Colonic mucosa (tissue), 4 donors: Measurements from ENCODE around the gene LIPG. TPM values are rescaled to one million over a fixed set of nuclear protein-coding genes. Genes with fewer than 3 reads are reported as not detected.

Source experiments
- DNase-seq: peaks from one replicate; pipeline ENCODE4 v3.0.0-alpha.2; 2020
- H3K27ac ChIP-seq: fragments of 200-600 bp; one replicate; pipeline ENCODE4 v1.8.0; 2021
- H3K27me3 ChIP-seq: fragments of 200-600 bp; one replicate; pipeline ENCODE4 v1.8.0; 2021
- H3K36me3 ChIP-seq: fragments of 200-600 bp; one replicate; pipeline ENCODE4 v1.8.0; 2021
- H3K4me1 ChIP-seq: fragments of 200-600 bp; one replicate; pipeline ENCODE4 v1.8.0; 2021; ENCODE audit warnings: mild to moderate bottlenecking
- H3K4me3 ChIP-seq: fragments of 200-600 bp; one replicate; pipeline ENCODE4 v1.8.0; 2021
- H3K9ac ChIP-seq, 2 donors: one replicate each; pipeline ENCODE4 v1.7.0; 2013; ENCODE audit warnings: control low read depth in 2 of 2, low read depth in 2 of 2, low read length in 2 of 2
- H3K9me3 ChIP-seq: fragments of 200-600 bp; one replicate; pipeline ENCODE4 v1.8.0; 2021
- CTCF ChIP-seq: fragments of 200-600 bp; IDR thresholded peaks from one replicate; pipeline ENCODE4 v1.8.0; 2022; ENCODE audit warnings: antibody characterized with exemption, mild to moderate bottlenecking
- intact Hi-C: fragments of 100-400 bp; cut with DNase I; formaldehyde crosslinking; loops from one replicate; pipeline ENCODE4 v1.14.1; 2022
- total RNA-seq, 2 donors: library from RNA; stranded (reverse); fragmentation: NEBNext Ultra II Directional in 1 of 2; extraction: Animal tissue kit (Norgen Biotek cat#: 25700) in 1 of 2; gene quantifications; one replicate each; pipeline ENCODE4 v1.2.1, GENCODE V29; 2021
- donor health status: healthy.
- donor health status: DM: no; HTN: no; CAD: no.
- donor health status: DM: no; HTN: no; CAD: no.

The LIPG gene
- total RNA-seq, 2 donors from 2014 or later = 25.5 to 32.1 TPM

- H3K4me1 ChIP-seq = no peaks in the 10 kb centered on the region
- TF ChIP-seq CTCF = no peak
- no peaks in the 10 kb centered on the region for H3K27me3 ChIP-seq
- no peak for DNase-seq
- H3K36me3 ChIP-seq = no peaks in the 10 kb centered on the region
- H3K9me3 ChIP-seq = no peaks in the 10 kb centered on the region
- no peak overlapping the region for H3K9ac ChIP-seq
- H3K4me3 ChIP-seq = no peak overlapping the region
- intact Hi-C loops = no loop called here
- H3K27ac ChIP-seq = no peak overlapping the region
These were observed 14.2 kb upstream of the LIPG start for GRCh38 chr18:49547701-49548100.

GRCh38 chr18:49548229-49548636 lies 13.6 kb upstream of the LIPG start:
- H3K4me1 ChIP-seq = no peaks in the 10 kb centered on the region
- intact Hi-C loops = no loop called here
- H3K36me3 ChIP-seq = no peaks in the 10 kb centered on the region
- H3K27ac ChIP-seq = no peak overlapping the region
- DNase-seq = no peak
- no peaks in the 10 kb centered on the region for H3K27me3 ChIP-seq
- no peak overlapping the region for H3K9ac ChIP-seq
- H3K9me3 ChIP-seq = no peaks in the 10 kb centered on the region
- H3K4me3 ChIP-seq = no peak overlapping the region
- TF ChIP-seq CTCF = no peak

DNA sequence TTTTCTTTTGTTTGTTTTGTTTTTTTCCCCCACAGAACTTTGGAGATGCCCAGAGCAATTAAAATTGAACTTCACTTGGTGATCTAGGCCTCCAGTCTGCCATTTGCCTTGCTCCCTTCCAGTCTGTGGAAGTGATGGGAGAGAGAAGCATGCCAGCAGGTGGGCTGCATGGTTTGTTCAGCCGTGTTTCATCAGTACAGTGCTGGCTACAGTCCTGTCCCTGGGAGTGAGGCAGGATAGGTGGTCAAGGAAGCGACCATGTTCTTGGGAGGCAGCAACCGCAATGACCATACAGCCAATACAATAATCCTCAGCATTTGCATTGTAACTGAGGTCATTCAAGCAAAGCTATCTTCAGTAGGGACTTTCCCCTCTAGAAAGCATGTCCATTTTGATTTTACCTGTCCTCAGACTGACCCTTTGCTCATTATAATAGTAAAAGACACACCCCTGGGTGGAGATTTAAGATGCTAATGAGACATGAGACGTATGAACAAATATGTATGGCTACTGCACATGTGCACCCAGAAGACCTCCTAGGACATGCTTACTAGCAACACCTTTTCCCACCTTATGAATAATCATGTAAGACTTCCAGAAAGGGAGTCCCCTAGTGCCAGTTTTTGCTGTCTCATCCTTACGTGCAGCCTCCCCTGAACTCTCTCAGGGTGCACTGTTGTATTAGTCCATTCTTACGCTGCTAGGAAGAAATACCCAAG lies 11.1 kb upstream of the LIPG start:
- no peak for TF ChIP-seq CTCF
- no peaks in the 10 kb centered on the region for H3K9me3 ChIP-seq
- no peak overlapping the region for H3K9ac ChIP-seq
- H3K27ac ChIP-seq = no peak overlapping the region
- H3K4me3 ChIP-seq = no peak overlapping the region
- no peaks in the 10 kb centered on the region for H3K27me3 ChIP-seq
- H3K4me1 ChIP-seq = no peaks in the 10 kb centered on the region
- no peaks in the 10 kb centered on the region for H3K36me3 ChIP-seq
- no peak for DNase-seq
- intact Hi-C loops = no loop called here

GRCh38 chr18:49553003-49553402 lies 8.9 kb upstream of the LIPG start:
- intact Hi-C loops = no loop called here
- no peak for TF ChIP-seq CTCF
- Histone ChIP-seq H3K4me3 (no peak overlapping the region), H3K4me1 (no peaks in the 10 kb centered on the region), H3K9ac (no peak overlapping the region), H3K27me3 (no peaks in the 10 kb centered on the region), H3K36me3 (no peaks in the 10 kb centered on the region), H3K9me3 (no peaks in the 10 kb centered on the region), H3K27ac (no peak overlapping the region)
- DNase-seq = no peak

DNA sequence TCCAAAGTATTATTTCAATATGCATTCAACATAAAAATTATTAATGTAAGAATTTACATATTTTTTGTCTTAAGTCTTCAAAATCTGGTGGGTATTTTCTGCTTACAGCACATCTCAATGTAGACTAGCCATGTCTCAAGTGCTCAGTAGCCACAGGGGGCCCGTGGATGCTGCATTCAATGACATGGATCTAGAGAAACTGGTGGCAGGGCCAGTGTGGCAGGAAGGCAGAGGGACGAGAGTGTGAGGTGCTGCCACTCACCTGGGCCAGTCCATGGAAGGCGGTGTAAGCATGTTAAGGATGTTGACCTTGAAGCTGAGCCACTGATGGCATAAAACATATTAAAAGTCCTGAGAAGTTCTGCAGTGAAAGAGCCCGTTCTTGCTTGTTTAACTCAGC lies 6.2 kb upstream of the LIPG start:
- H3K4me1 ChIP-seq = no peaks in the 10 kb centered on the region
- no peak for DNase-seq
- intact Hi-C loops = loop anchor here (5.0 kb wide), 2 partner anchors 212 to 227 kb away; no protein-coding TSS in a partner anchor
- no peaks in the 10 kb centered on the region for H3K9me3 ChIP-seq
- no peaks in the 10 kb centered on the region for H3K36me3 ChIP-seq
- no peak overlapping the region for H3K27ac ChIP-seq
- no peaks in the 10 kb centered on the region for H3K27me3 ChIP-seq
- no peak for TF ChIP-seq CTCF
- H3K4me3 ChIP-seq = no peak overlapping the region
- H3K9ac ChIP-seq = no peak overlapping the region
